ENCODE data around the gene CDH22.

The CDH22 gene

GRCh38 chr20:46316984-46317684 is 8.8 kb upstream of the CDH22 start:
- no peak overlapping the region for H3K4me2 ChIP-seq (ENCODE audit: low read length)
- H3K79me2 ChIP-seq = no peaks in the 10 kb centered on the region
- no peak overlapping the region for H3K4me3 ChIP-seq (ENCODE audit: low read depth, low read length)
- H3K9me3 ChIP-seq (ENCODE audit: control insufficient read depth, low read length) = no peaks in the 10 kb centered on the region
- TF ChIP-seq CTCF (IDR thresholded peaks at IDR 0.05) = no peak
- H3K9ac ChIP-seq = no peak overlapping the region
- peaks cover 4% of the 10 kb centered on the region for H3K27me3 ChIP-seq (ENCODE audit: control insufficient read depth, insufficient read depth, low read length)
- no peaks in the 10 kb centered on the region for H3K4me1 ChIP-seq
- H3K27ac ChIP-seq = no peak overlapping the region
- no peaks in the 10 kb centered on the region for H3K36me3 ChIP-seq (ENCODE audit: control insufficient read depth, insufficient read depth, low read length)
- no peak overlapping the region for H2AFZ ChIP-seq

GRCh38 chr20:46315311-46315710 is 7.0 kb upstream of the CDH22 start:
- TF ChIP-seq CTCF (IDR thresholded peaks at IDR 0.05) = no peak
- H3K27me3 ChIP-seq (ENCODE audit: control insufficient read depth, insufficient read depth, low read length) = peaks cover 4% of the 10 kb centered on the region
- H3K4me3 ChIP-seq (ENCODE audit: low read depth, low read length) = no peak overlapping the region

GRCh38 chr20:46312945-46313861 is 4.9 kb upstream of the CDH22 start:
- no peak for TF ChIP-seq CTCF (IDR thresholded peaks at IDR 0.05)
- Histone ChIP-seq H3K9ac (no peak overlapping the region), H3K36me3 (ENCODE audit: control insufficient read depth, insufficient read depth, low read length) (no peaks in the 10 kb centered on the region), H3K4me1 (no peaks in the 10 kb centered on the region), H3K4me2 (ENCODE audit: low read length) (no peak overlapping the region), H3K79me2 (no peaks in the 10 kb centered on the region), H3K27ac (no peak overlapping the region), H3K27me3 (ENCODE audit: control insufficient read depth, insufficient read depth, low read length) (peaks cover 4% of the 10 kb centered on the region), H3K4me3 (ENCODE audit: low read depth, low read length) (no peak overlapping the region), H2AFZ (no peak overlapping the region), H3K9me3 (ENCODE audit: control insufficient read depth, low read length) (no peaks in the 10 kb centered on the region)

More at GRCh38 chr20:46315311-46315710, 7.0 kb upstream of the CDH22 start:
- Histone ChIP-seq H3K4me1 (no peaks in the 10 kb centered on the region), H3K9me3 (ENCODE audit: control insufficient read depth, low read length) (no peaks in the 10 kb centered on the region), H3K4me2 (ENCODE audit: low read length) (no peak overlapping the region), H2AFZ (no peak overlapping the region), H3K79me2 (no peaks in the 10 kb centered on the region), H3K9ac (no peak overlapping the region), H3K36me3 (ENCODE audit: control insufficient read depth, insufficient read depth, low read length) (no peaks in the 10 kb centered on the region), H3K27ac (no peak overlapping the region)

GRCh38 chr20:46312075-46312944 is 4.0 kb upstream of the CDH22 start:
- peak overlapping the region; percentile 60 for H2AFZ ChIP-seq
- no peak overlapping the region for H3K27ac ChIP-seq
- H3K79me2 ChIP-seq = no peaks in the 10 kb centered on the region
- no peak for TF ChIP-seq CTCF (IDR thresholded peaks at IDR 0.05)
- H3K4me1 ChIP-seq = no peaks in the 10 kb centered on the region
- H3K9me3 ChIP-seq (ENCODE audit: control insufficient read depth, low read length) = no peaks in the 10 kb centered on the region
- H3K4me2 ChIP-seq (ENCODE audit: low read length) = peak overlapping the region; percentile 13
- peaks cover 5% of the 10 kb centered on the region for H3K27me3 ChIP-seq (ENCODE audit: control insufficient read depth, insufficient read depth, low read length)
- no peaks in the 10 kb centered on the region for H3K36me3 ChIP-seq (ENCODE audit: control insufficient read depth, insufficient read depth, low read length)
- no peak overlapping the region for H3K4me3 ChIP-seq (ENCODE audit: low read depth, low read length)
- H3K9ac ChIP-seq = no peak overlapping the region

Data from parathyroid adenoma (tissue), 2 donors.